ENCODE measurements around the gene KCNMB4. TPM values are rescaled to one million over a fixed set of nuclear protein-coding genes. Genes with fewer than 3 reads are reported as not detected.

Gene KCNMB4
- total and polyA plus RNA-seq, 4 donors = 0.46 to 1.3 (median 0.65) TPM

- TF ChIP-seq FOXA1 (IDR thresholded peaks at IDR 0.05) (no peak), HNF4A (conservative IDR thresholded peaks at IDR 0.05) (no peak), TAF1 (conservative IDR thresholded peaks at IDR 0.05) (no peak), YY1 (IDR thresholded peaks at IDR 0.05) (no peak), MAX (IDR thresholded peaks at IDR 0.05) (no peak), EGR1 (IDR thresholded peaks at IDR 0.05; ENCODE audit: low read depth in 2 of 2) (no peak), RXRA (IDR thresholded peaks at IDR 0.05) (no peak), SP1 (IDR thresholded peaks at IDR 0.05) (no peak), ZBTB33 (IDR thresholded peaks at IDR 0.05) (no peak), REST (IDR thresholded peaks at IDR 0.05) (no peak), HNF4G (IDR thresholded peaks at IDR 0.05) (no peak), RAD21 (IDR thresholded peaks at IDR 0.05) (no peak), NR2F2 (IDR thresholded peaks at IDR 0.05) (no peak), FOXA2 (IDR thresholded peaks at IDR 0.05) (no peak)
- Histone ChIP-seq H3K36me3 (ENCODE audit: control insufficient read depth in 4 of 4, insufficient read depth in 3 of 4, low read depth in 1 of 4, low read length in 3 of 4) (no peaks in the 10 kb centered on the region), H3K4me1 (ENCODE audit: control insufficient read depth in 4 of 4, insufficient read depth in 4 of 4, low read length in 3 of 4) (no peaks in the 10 kb centered on the region), H3K27me3 (ENCODE audit: control insufficient read depth in 4 of 4, insufficient read depth in 4 of 4, low read length in 3 of 4) (peaks cover 0 to 2% (median 0%) of the 10 kb centered on the region in 4 donors), H3K27ac (ENCODE audit: low read depth in 1 of 2, low read length in 2 of 2) (no peak overlapping the region), H3K9ac (ENCODE audit: low read depth in 1 of 2, low read length in 2 of 2) (no peak overlapping the region), H3K4me3 (ENCODE audit: low read depth in 1 of 3, low read length in 3 of 3) (no peak overlapping the region), H3K9me3 (ENCODE audit: control insufficient read depth in 4 of 4, low read length in 3 of 4) (no peaks in the 10 kb centered on the region)
- DNase-seq (ENCODE audit: low spot score) = no peak
These were observed 37.7 kb downstream of the KCNMB4 start for GRCh38 chr12:70403826-70404225.

GRCh38 chr12:70408004-70408790 is 42.1 kb downstream of the KCNMB4 start:
- no peak overlapping the region for H3K4me3 ChIP-seq (ENCODE audit: low read depth in 1 of 3, low read length in 3 of 3)
- no peaks in the 10 kb centered on the region for H3K4me1 ChIP-seq (ENCODE audit: control insufficient read depth in 4 of 4, insufficient read depth in 4 of 4, low read length in 3 of 4)
- H3K9me3 ChIP-seq (ENCODE audit: control insufficient read depth in 4 of 4, low read length in 3 of 4) = no peaks in the 10 kb centered on the region
- H3K9ac ChIP-seq (ENCODE audit: low read depth in 1 of 2, low read length in 2 of 2) = no peak overlapping the region
- DNase-seq (ENCODE audit: low spot score) = no peak
- peaks cover 0 to 2% (median 0%) of the 10 kb centered on the region in 4 donors for H3K27me3 ChIP-seq (ENCODE audit: control insufficient read depth in 4 of 4, insufficient read depth in 4 of 4, low read length in 3 of 4)
- H3K36me3 ChIP-seq (ENCODE audit: control insufficient read depth in 4 of 4, insufficient read depth in 3 of 4, low read depth in 1 of 4, low read length in 3 of 4) = no peaks in the 10 kb centered on the region
- H3K27ac ChIP-seq (ENCODE audit: low read depth in 1 of 2, low read length in 2 of 2) = no peak overlapping the region
- 92% methylated on average over 16 of the region's 16 CpGs for WGBS
- no peak for TF ChIP-seq CTCF (IDR thresholded peaks at IDR 0.05; ENCODE audit: low read depth, low read length, missing input control)
- no peak for TF ChIP-seq EGR1 (IDR thresholded peaks at IDR 0.05; ENCODE audit: low read depth in 2 of 2)
- no peak for TF ChIP-seq RXRA (IDR thresholded peaks at IDR 0.05)
- no peak for TF ChIP-seq MAX (IDR thresholded peaks at IDR 0.05)
- no peak for TF ChIP-seq GABPA (IDR thresholded peaks at IDR 0.05 in 1 of 2, conservative IDR thresholded peaks at IDR 0.05 in 1 of 2)
- TF ChIP-seq HNF4A (conservative IDR thresholded peaks at IDR 0.05) = no peak
- TF ChIP-seq ATF3 (IDR thresholded peaks at IDR 0.05) = no peak
- TF ChIP-seq FOXA1 (IDR thresholded peaks at IDR 0.05) = no peak
- no peak for TF ChIP-seq NR2F2 (IDR thresholded peaks at IDR 0.05)
- no peak for TF ChIP-seq TAF1 (conservative IDR thresholded peaks at IDR 0.05)
- TF ChIP-seq JUND (IDR thresholded peaks at IDR 0.05) = no peak
- TF ChIP-seq FOXA2 (IDR thresholded peaks at IDR 0.05) = no peak
- TF ChIP-seq REST (IDR thresholded peaks at IDR 0.05) = no peak
- no peak for TF ChIP-seq HNF4G (IDR thresholded peaks at IDR 0.05)
- no peak for TF ChIP-seq SP1 (IDR thresholded peaks at IDR 0.05)
- no peak for TF ChIP-seq YY1 (IDR thresholded peaks at IDR 0.05)
